ENCODE measurements around the gene DCAF15.

Gene DCAF15

DNA sequence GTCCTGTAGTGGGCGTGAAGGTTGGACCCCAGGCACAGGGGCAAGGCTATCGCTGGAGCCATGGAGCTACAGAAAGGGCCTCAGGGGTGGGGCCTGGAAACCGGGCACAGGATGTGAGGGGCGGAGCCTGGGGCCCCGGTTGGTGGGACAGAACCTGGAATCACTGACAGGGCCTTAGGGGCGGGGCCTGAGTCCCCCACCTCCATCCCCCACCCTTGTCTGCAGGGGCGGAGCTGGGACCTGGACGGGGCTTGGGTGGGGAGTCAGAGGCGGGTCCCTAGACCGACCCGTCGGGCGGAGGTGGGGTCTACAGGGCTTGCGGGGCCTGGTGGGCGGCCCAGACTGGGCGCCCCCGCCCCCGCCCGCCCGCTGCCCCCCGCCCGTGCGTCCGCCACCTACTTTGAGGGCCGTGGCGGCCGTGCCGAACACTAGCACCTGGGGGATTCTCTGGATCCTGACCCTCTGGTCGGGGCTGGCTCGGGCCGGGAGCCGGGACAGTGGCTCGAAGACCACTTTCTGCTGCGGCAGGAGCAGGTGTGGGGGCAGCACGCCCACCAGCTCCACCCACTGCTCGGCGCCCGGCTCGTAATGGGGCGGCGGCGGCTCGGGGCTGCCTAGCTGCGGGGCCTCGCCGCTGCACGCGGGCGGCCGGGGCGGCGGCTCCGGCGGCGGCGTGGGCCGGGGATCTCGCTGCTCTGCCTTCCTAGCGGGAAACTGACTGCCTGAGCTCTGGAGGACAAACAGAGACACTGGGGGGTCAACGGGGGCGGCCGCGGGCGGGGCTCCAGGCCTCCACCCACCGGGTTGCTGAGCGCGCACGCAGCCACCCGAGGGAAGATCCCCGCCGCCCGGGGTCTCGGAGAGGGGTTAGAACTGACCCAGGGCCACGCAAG lies 26.3 kb downstream of the DCAF15 start:
- no peak for DNase-seq

DNA sequence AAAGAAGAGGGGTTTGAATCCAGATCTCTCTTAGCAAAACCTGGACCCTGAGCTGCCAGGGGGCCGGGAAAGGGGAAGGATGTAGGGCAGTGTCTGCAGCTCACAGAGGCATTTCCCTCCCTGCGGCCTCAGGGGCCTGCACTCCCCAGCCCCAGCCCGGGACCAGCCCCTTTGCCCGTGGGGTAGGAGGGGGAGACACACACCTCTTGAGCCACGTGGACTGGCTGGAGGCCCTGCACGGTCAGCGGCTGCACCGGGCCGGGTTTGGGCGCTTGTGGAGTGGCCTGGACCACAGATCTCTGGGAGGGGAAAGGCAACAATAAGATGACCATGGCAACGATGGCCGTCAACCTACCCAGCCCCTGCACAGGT lies 26.9 kb downstream of the DCAF15 start:
- DNase-seq: no peak

DNA sequence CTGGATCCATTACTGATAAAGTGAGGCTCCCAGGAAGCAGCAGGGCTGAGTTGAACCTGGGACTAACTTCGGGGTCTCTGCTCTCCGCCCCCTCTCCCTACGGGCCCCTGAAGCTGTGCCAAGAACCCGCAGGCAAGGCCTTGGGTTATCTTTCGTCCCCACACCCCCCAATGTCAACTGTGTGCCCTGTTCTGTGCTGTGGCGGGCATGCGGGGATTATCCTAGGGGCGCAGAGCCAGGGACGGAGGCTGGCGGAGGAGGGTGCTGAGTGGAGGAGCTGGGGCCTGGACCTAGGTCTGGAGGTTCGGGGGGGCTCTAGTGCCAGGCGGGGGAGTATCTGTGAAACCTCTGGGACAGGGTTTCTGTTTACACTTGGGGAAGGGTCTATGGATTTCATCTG lies 27.4 kb downstream of the DCAF15 start:
- DNase-seq: no peak

DNA sequence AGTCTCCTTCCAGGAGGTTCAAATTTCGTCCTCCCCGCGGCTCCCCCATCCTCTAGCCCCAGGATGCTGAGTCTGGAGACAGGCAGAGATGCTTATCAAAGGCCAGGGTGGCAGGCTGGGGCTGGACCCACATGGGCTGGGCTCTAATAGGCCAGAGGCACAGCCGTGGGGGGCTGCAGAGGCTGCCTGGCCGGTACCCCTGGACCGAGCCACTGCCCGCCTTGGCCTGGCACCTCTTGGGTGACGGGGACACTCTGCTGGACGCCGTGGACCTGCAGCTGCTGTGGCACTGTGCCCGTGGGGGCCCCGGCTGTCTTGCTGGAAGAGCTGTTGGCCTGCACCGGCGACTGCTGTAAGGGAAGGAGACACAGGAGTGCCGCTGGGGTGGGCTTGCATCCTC lies 28.0 kb downstream of the DCAF15 start:
- no peak for DNase-seq

DNA sequence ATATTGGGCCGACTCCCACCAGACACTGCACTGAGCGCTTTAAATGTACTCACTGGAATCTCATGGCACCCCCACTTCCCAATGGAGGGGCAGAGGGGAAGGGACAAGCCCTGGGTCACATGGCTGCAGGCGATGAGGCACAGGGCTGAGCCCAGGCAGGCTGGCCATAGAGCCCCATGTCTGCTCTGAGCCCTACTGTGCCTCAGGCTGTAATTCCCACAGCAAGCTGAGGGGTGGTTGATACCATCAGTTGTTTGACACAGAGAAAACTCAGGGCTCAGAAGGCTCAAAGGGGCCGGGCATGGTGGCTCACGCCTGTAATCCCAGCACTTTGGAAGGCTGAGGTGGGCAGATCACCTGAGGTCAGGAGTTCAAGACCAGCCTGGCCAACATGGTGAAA lies 28.7 kb downstream of the DCAF15 start:
- no peak for DNase-seq

DNA sequence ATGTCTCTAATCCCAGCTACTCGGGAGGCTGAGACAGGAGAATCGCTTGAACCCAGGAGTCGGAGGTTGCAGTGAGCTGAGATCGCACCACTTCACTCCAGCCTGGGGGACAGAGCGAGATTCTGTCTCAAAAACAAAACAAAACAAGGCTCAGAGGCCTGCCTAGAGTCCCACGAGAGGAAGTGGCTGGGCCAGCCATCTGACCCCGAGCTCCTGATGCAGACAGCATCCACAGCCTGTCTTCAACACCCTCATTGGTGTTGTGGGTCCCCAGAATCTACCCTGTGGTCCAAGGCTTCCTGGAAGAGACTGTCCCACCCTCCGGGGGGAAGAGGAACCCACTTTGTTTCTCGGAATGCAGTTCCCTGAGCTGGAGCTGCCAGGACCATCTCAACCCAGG lies 29.2 kb downstream of the DCAF15 start:
- no peak for DNase-seq

DNA sequence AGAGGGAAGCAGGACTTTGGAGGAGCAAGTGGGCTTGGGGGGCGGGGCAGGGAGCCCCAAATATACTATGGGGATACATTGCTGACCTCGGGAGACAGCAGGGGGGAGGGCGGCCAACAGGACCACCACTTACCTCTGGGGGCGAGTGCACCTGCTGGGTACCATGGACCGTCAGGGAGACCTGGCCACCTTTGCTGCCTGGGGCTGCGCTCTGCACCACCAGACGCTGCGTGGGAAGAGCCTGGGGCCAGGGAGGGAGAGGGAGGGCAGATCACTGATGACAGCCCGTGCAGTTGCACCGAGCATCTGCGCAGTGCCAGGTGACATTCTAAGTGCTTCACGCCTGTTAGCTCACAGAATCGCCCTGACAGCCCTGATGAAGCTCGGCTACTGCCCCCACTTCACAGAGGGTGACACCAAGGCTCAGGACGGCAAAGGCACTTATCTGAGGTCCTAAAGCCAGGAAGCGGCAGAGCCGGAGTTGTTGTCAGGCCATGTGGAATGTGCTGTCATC lies 29.7 kb downstream of the DCAF15 start:
- DNase-seq: no peak

DNA sequence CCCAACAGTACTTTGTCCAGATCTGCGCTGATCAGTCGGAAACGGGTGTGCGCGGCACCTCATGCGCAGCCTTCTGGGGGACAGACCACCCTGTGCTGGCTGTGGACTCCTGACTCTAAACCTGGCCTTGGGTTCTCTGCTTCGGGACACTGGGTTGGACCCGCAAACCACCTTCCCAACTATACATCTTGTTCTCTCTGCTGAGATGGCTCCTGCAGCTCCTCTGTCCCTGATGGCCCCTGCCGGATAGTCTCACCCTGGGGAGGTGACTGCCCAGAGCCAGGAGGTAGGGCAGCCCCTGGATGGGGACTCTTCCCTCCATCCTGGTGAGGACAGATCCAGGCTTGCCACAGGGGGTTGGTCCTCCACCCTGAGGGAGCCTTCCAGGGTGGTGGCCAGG lies 30.5 kb downstream of the DCAF15 start:
- DNase-seq: no peak

DNA sequence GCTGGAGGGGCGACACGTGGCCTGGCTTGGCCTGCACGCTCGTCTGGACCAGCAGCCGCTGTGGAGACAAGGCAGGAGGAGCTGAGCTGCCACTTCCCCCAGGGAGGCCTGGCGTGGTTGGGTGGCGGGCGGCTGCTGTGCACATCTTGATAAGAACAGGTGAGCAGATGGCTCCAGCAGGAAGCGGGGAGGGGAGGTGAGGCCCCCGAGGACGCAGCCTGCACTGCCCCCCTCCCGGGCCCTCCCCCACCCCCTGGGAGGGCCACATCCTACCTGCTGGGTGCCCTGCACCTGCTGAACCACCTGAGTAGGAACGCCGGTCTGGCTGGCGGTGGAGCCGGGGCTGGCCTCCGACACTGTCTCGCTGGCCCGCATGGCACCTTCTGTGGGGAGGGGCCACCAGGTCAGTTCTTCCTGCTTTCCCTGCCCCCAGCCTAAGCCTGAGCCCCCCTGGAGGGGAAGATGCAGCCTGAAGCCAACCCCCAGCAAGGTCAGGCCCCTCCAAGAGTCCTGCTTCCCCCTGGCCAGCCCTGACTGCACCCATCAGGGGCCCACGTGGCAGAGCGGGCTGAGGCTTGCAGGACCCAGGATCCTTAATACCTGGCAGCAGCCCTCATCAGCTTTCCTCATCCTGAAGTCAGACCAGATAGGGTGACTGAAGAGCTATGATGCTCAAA lies 31.0 kb downstream of the DCAF15 start:
- DNase-seq: no peak

DNA sequence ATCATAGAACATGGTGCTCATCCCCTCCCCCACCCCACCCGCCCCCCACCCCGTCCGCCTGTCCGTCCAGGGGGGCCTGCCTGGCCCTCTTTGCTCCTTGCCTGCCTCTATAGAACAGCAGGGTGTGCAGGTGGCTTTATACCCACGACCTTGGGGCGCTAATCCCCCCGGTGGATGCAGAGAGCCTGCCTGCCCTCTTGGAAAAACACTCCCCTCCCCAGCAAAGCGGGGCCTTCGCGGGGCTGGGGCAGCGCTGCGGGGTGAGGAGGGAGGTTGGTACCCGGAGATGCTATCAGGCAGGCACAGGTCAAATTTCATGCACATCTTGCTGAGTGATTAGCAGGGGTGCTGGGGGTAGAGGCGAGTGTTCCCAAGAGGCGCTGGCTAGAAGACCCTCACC lies 31.9 kb downstream of the DCAF15 start:
- DNase-seq: no peak

DNA sequence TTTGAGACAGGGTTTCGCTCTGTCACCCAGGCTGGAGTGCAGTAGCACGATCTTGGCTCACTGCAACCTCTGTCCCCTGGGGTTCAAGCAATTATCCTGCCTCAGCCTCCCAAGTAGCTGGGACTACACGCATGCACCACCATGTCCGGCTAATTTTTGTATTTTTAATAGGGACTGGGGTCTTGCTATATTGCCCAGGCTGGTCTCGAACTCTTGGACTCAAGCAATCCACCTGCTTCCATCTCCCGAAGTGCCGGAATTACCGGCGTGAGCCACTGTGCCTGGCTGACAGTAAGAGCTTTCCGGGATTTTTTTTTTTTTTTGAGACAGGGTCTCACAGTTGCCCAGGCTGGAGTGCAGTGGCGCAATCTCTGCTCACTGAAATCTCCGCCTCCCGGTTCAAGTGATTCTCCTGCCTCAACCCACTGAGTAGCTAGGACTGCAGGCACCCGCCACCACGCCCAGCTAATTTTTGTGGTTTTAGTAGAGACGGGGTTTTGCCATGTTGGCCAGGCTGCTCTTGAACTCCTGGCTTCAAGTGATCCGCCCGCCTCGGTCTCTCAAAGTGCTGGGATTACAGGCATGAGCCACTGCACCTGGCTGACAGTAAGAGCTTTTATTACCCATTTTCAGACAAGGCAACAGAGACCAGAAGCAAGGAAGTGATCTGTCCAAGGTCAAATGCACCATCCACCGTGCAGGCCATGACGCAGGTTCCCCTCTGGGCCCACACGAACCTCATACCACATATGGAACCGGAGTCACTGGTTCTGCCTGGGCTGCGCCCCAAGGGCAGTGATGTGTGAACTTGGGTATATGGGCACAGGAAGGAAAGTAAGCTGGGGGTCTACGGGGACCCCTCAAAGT lies 32.8 kb downstream of the DCAF15 start:
- DNase-seq: no peak

DNA sequence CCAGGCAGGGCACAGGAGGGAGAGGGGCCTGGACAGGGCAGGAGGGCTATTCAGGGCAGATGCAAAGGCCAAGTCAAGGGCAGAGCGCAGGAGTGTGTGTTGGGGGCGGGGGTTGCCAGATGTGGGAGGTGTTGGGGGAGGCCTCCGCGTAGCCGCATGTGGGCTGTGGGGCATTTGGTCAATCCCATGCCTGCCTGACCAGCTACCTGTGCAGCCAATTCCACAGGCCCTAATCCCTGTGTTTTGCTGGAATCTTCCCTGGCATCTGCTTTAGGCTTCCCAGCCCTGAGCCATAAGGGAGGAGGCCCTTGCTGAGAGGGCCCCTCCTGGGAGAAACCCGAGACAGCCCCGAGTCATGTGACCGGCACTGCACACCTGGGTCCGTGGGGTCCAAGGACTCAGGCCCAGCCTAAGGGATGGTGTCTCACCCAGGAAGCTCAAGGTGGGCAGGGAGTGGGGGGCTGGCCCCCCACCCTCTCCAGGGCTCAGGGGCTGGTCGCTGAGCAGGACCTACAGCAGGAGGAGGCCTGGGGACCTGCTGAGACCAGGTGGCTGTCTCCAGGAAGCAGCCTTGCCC lies 33.5 kb downstream of the DCAF15 start:
- DNase-seq: no peak

DNA sequence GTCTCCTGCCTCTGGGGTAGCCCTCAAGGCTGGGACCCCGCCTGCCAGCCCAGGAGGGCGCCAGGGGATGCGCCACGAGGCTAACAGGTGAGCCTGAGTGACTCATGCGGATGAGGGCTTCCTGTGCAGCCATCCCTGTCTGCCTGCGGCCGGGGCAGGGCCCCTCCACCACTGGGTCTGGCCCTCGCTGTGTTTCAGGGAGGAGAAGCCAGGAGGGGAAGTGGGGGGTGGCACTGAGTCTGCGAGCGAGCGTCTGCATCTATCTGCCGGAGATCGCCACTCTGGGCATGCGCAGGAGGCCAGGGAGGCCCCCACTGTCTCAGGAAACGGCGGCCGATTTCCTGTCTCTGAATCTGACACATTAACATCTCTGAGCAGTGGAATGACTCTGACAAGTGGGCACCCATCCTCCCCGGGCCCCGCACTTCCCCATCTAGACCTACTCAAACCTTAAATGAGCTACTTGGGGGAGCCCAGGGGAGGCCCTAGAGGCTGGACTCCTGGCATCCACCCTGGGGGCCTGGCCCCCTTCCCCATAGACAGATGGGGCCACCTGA lies 34.1 kb downstream of the DCAF15 start:
- DNase-seq: peak; percentile 99

DNA sequence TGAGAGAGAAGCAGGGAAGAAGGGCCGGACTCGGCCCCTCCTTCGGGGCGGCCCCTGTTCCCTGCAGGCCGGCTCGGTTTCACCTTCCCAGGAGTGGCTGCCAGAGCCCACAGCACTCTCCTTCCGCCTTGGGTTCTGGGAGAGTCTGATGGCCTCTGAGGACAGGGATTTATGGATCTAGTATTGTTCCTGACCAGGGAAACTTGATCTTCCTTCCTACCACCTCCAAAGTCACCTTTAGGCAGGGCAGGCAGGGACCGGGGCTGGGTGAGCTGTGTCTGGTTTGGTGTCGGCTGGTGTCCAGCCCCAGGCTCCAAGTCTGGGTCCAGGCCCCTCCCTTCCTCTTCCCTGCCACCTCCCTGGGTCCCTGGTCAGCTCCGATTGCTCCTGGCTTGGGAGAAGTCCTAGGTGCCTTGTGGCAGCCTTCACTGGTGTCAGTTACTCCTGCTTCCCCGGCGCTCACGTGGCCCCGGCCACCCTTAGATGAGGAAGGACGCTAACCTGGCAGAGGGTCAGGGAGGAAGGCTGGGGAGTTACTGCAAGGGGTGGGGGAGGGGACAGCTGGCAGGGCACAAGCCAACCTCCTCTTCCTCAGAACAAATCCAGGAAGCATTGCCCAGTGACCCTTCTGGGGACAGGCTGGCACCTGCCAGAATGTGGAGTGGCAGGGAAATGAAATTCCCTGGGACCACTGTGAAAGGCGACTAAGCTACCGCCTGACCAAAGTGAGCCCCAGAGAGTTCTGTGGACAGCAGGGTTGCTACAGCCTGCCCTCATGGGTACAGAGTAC lies 35.0 kb downstream of the DCAF15 start:
- no peak for DNase-seq

DNA sequence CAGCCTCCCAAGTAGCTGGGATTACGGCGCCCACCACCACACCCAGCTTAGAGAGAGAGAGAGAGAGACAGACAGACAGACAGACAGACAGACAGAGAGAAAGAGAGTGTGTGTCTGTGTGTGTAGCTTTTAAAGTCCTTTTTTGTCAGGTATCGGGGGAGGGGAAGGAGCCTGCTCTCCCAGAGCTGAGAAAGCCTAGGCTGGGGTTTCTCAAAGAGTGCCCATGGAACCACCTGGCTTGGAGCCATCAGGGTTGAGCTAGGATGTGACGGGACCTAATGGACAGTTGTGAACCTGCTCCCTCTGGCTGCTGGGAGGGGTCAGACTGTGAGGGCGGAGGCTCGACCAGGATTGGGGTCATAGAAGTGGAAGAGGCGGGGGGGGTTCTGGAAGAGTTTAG lies 37.2 kb downstream of the DCAF15 start:
- no peak for DNase-seq

DNA sequence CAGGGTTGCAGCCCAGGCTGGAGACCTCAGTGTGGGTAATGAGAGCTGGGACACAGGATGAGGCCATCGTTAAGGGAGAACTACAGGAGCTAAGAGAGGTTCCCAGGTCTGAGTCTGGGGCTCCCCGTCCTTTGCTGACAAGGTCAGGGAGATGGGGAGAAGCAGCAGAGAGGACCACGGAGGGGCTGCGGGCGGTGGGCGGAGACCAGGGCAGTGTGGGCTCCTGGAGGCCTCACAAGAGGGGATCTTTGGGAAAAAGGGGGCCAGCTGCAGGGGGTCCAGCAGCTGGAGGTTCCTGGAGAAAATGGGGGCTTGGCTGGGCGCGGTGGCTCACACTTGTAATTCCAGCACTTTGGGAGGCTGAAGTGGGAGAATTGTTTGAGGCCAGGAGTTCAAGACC lies 37.8 kb downstream of the DCAF15 start:
- DNase-seq: no peak

DNA sequence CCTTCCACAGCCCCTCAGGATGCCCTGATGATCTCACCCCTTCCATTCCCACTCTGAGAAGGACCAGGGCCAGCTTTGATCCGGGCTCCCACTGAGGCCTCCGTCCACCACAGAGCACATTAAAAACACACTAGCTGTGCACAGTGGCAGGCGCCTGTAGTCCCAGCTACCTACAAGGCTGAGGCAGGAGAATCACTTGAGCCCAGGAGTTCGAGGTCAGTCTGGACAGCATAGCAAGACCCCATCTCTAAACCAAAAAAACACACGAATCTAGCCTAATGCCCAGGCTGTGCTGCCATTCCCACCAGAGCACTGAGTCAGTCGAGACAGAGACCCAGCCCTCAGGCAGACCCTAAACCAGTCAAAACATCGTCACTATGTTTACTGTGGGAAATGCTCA lies 39.7 kb downstream of the DCAF15 start:
- no peak for DNase-seq

DNA sequence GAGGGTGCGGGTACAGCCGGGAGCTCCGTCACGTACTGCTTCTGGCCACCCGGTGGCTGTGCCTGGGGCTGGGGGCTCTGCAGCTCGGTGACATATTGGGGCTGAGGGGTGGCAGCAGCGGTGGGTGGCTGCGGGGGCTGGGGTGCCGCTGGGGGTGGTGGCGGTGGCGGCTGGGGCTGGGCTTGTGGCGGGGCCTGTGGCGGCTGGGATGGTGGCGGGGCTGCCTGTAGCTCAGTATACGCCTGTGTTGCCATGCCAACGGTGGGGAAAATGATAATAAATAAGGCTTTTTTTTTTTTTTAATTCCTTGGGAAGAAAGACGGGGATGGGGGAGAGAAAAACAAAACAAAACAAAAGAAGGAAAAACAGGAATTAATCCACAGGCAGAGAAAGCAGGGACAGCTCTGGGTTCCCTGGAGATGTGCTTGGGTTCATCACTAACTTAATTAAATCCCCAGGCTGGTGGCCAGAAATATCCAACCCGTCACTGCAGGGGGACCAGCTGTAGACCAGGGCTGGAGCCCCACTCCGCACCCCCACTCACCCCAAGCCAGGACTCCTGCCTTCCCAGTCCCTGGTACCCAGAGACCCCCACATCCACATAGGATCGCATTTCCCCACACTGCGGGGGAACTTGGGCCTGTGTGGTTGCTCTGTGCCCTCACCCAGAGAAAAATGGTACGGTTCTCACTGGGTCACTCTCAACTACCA lies 41.4 kb downstream of the DCAF15 start:
- no peak for DNase-seq

DNA sequence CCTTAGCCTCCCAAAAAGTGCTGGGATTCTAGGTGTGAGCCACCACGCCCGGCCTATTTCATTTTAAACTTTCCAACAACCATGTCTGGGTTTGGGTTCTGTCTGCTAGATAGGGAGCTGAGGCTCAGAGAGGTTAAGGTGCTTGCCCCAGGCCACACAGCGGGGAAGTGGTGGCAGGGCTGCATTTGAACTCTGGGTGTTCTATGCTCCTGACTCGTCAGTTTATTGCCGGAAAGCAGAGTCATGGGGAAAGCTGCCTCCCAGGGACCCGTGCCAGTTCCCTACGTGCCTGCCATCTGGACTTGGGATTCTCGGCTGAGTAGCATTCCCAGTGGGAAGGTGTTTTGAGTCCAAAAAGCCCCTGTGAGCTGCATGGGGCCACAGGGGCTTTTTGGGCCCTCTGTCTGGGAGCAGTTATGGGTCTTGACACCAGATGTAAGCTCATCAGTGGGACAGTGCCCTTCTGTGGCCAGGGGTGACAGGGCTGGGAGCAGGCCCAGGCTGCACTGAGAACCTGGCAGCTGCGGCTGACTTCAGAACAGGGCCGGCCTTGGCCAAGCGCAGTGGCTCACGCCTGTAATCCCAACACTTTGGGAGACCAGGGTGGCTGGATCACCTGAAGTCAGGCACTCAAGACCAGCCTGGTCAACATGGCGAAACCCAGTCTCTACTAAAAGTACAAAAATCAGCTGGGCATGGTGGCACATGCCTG lies 42.9 kb downstream of the DCAF15 start:
- no peak for DNase-seq
